Measurements from ENCODE around the gene HS3ST4.

DNA sequence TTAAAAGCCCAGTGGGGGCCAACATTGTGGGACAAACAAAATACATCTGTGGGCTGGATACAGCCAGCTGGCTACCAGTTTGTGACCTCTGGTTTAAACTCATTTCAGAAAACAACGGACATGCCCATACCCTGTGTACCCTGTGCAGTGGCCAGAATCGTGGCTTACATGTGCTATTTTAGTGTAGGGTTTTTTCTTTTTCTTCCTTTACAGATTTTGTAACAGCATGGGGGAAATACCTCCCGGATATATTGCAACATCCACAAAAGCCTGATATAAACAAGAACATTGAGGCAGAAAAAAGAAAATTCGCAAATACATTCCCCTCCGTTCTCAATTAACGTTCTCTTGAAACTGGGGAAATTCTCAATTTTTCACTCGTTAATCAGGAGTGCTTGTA, 7.3 kb downstream of the HS3ST4 start:
- TF ChIP-seq GATA3 (IDR thresholded peaks at IDR 0.05; ENCODE audit: low read depth, low read length), result no peak
- TF ChIP-seq GATA2 (IDR thresholded peaks at IDR 0.05; ENCODE audit: low read depth, low read length), result no peak

Measured in SH-SY5Y (cell line).